Measurements from ENCODE around the gene CCDC106.

DNA sequence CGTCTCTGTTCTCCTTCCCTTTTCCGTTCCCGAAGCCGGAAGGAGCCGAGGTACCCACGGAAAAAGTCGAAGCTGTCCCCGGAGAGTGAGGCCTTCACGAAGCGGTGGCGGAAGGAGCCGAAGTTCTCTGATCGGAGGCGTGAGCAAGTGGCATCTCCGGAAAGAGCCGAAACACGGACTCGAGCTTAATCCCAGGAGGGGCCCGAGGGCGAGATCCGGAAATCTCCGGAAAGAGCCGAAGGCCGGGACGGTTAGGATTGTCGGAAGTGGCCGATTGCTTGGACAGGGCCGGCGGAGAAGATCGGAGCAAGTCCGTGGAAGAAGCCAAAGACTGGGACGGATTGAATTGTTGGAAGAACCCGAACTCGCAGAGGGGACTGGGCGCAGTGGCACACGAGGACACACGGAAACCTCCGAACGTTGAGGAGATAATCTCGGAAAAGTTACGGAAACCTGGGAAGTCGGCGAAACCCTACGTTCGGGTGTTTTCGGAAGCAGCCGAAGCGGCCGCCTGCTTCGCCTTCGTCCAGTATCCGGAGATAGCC, 6.4 kb downstream of the CCDC106 start:
- TF ChIP-seq, protein P1, sequence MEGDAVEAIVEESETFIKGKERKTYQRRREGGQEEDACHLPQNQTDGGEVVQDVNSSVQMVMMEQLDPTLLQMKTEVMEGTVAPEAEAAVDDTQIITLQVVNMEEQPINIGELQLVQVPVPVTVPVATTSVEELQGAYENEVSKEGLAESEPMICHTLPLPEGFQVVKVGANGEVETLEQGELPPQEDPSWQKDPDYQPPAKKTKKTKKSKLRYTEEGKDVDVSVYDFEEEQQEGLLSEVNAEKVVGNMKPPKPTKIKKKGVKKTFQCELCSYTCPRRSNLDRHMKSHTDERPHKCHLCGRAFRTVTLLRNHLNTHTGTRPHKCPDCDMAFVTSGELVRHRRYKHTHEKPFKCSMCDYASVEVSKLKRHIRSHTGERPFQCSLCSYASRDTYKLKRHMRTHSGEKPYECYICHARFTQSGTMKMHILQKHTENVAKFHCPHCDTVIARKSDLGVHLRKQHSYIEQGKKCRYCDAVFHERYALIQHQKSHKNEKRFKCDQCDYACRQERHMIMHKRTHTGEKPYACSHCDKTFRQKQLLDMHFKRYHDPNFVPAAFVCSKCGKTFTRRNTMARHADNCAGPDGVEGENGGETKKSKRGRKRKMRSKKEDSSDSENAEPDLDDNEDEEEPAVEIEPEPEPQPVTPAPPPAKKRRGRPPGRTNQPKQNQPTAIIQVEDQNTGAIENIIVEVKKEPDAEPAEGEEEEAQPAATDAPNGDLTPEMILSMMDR (IDR thresholded peaks at IDR 0.05): no peak
- no peak for TF ChIP-seq POLR2A (IDR thresholded peaks at IDR 0.05)

Measured in adrenal gland (tissue), 5 donors.